DND-41 (cell line): ENCODE data around the gene IL20RA.

Experiments used
- ATAC-seq: fragments of 200-7000 bp; cut with Tn5 transposase; 3 replicates; pipeline ENCODE4 v1.9.1; 2021; ENCODE audit warnings: low read depth; ENCODE audit not compliant: insufficient read depth
- DNase-seq: peaks from one replicate; pipeline ENCODE4 v3.0.0-alpha.2; 2020
- H2AFZ ChIP-seq: 2 replicates; pipeline ENCODE4 v1.6.0; 2012; ENCODE audit warnings: low read depth, low read length
- H3K27ac ChIP-seq: 2 replicates; pipeline ENCODE4 v1.5.1; 2012; ENCODE audit warnings: low read length, inconsistent platforms
- H3K27me3 ChIP-seq: fragments of 200-600 bp; sonication (generic); 2 replicates; pipeline ENCODE4 v1.6.0; 2012; ENCODE audit warnings: low read length, mild to moderate bottlenecking, inconsistent platforms; ENCODE audit not compliant: insufficient read depth, poor library complexity
- H3K36me3 ChIP-seq: 2 replicates; pipeline ENCODE4 v1.5.1; 2012; ENCODE audit warnings: low read length, inconsistent platforms; ENCODE audit not compliant: insufficient read depth
- H3K4me1 ChIP-seq: 2 replicates; pipeline ENCODE4 v1.5.1; 2012; ENCODE audit warnings: mild to moderate bottlenecking, low read length; ENCODE audit not compliant: insufficient read depth
- H3K4me2 ChIP-seq: 2 replicates; pipeline ENCODE4 v1.6.0; 2012; ENCODE audit warnings: mild to moderate bottlenecking, moderate library complexity, low read length, inconsistent platforms; ENCODE audit not compliant: insufficient read depth
- H3K4me3 ChIP-seq, 2 experiments: fragments of 200-600 bp in 1 of 2; shearing (Covaris generic) in 1 of 2; 2 replicates each; pipeline ENCODE4 v1.5.1; 2012 to 2016; ENCODE audit warnings: inconsistent platforms in 2 of 2, low read length in 2 of 2, mild to moderate bottlenecking in 2 of 2, low read depth in 1 of 2, moderate library complexity in 1 of 2
- H3K79me2 ChIP-seq: 2 replicates; pipeline ENCODE4 v1.6.0; 2012; ENCODE audit warnings: low read length, inconsistent platforms; ENCODE audit not compliant: insufficient read depth
- H3K9ac ChIP-seq: 2 replicates; pipeline ENCODE4 v1.6.0; 2012; ENCODE audit warnings: low read depth, mild to moderate bottlenecking, inconsistent platforms, low read length, moderate library complexity
- H3K9me3 ChIP-seq: 2 replicates; pipeline ENCODE4 v1.5.1; 2012; ENCODE audit warnings: low read length, moderate library complexity, mild to moderate bottlenecking, inconsistent platforms; ENCODE audit not compliant: insufficient read depth, severe bottlenecking
- H4K20me1 ChIP-seq: 2 replicates; pipeline ENCODE4 v1.6.0; 2012; ENCODE audit warnings: low read length; ENCODE audit not compliant: insufficient read depth
- EZH2 ChIP-seq: IDR thresholded peaks from 3 replicates; pipeline ENCODE4 v1.6.1; 2012; ENCODE audit warnings: borderline replicate concordance, low read depth, mild to moderate bottlenecking, moderate library complexity, low read length, inconsistent platforms; ENCODE audit not compliant: severe bottlenecking
- TF ChIP-seq, protein P1 (sequence below): IDR thresholded peaks from 2 replicates; pipeline ENCODE4 v1.5.1; 2012; ENCODE audit warnings: borderline replicate concordance, low read length, moderate library complexity, mild to moderate bottlenecking; ENCODE audit not compliant: poor library complexity, severe bottlenecking; ENCODE audit errors: extremely low read depth

The IL20RA gene

DNA sequence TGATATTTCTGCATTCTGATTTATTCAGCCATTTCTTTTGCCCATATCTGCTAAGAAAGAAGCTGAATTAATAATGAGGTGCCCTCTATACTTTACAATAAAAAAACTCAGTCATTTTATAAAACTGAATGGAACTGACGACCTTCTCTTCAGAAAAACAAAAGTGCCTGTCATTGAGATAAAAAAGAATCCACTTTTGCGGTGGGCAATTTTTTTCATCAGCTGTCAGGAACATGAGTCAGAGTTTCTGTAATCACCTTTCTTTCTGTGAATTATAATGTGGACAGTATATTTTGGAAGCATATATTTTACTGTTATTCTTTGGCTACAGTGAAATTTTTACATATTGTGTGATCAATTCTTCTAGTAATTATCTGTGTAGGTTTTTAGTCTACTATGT is 33.4 kb downstream of the IL20RA start:
- Histone ChIP-seq H3K79me2 (no peaks in the 10 kb centered on the region), H3K4me2 (no peak overlapping the region), H3K27me3 (peaks cover 37% of the 10 kb centered on the region), H3K27ac (no peak overlapping the region), H2AFZ (no peak overlapping the region), H3K36me3 (no peaks in the 10 kb centered on the region), H3K4me1 (no peaks in the 10 kb centered on the region), H3K4me3 (no peak overlapping the region), H3K9ac (no peak overlapping the region), H3K9me3 (no peaks in the 10 kb centered on the region), H4K20me1 (no peaks in the 10 kb centered on the region)
- ATAC-seq (no peak), DNase-seq (no peak)
- no peak for TF ChIP-seq EZH2
- TF ChIP-seq, protein P1, sequence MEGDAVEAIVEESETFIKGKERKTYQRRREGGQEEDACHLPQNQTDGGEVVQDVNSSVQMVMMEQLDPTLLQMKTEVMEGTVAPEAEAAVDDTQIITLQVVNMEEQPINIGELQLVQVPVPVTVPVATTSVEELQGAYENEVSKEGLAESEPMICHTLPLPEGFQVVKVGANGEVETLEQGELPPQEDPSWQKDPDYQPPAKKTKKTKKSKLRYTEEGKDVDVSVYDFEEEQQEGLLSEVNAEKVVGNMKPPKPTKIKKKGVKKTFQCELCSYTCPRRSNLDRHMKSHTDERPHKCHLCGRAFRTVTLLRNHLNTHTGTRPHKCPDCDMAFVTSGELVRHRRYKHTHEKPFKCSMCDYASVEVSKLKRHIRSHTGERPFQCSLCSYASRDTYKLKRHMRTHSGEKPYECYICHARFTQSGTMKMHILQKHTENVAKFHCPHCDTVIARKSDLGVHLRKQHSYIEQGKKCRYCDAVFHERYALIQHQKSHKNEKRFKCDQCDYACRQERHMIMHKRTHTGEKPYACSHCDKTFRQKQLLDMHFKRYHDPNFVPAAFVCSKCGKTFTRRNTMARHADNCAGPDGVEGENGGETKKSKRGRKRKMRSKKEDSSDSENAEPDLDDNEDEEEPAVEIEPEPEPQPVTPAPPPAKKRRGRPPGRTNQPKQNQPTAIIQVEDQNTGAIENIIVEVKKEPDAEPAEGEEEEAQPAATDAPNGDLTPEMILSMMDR: no peak

DNA sequence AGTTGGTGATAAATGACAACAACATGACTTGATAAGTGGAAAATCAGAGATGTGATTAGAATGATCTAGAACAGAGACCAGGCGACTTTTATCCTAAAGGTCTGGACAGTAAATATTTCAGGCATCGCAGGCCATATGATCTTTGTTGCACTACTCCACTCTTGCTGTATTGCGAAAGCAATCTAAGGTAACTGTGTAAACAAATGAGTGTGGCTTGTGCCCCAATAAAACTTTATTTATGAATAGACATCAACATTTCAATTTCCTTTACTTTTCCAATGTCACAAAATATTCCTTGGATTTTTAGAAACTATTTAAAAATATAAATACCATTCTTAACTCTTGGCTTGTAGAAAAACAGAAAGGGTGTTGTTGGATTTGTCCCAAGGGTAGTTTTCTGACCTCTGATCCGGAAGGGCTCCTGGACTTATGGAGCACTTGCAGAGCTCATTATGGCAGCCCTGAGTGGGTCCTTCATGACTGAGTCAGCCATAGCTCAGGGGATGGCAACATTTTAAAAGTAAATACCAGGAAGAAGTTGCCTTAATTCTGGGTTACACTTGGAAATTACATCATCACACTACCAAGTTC is 34.5 kb downstream of the IL20RA start:
- Histone ChIP-seq H3K4me1 (no peaks in the 10 kb centered on the region), H4K20me1 (no peaks in the 10 kb centered on the region), H3K4me3 (no peak overlapping the region), H3K79me2 (no peaks in the 10 kb centered on the region), H3K9me3 (no peaks in the 10 kb centered on the region), H3K9ac (no peak overlapping the region), H3K27ac (no peak overlapping the region), H3K4me2 (no peak overlapping the region), H3K36me3 (no peaks in the 10 kb centered on the region), H3K27me3 (peaks cover 34% of the 10 kb centered on the region), H2AFZ (no peak overlapping the region)
- TF ChIP-seq EZH2: no peak
- TF ChIP-seq, protein P1: no peak
- ATAC-seq (no peak), DNase-seq (no peak)

- Histone ChIP-seq H3K9ac (no peak overlapping the region), H4K20me1 (no peaks in the 10 kb centered on the region), H3K4me3 (no peak overlapping the region), H3K27me3 (peaks cover 34% of the 10 kb centered on the region), H3K79me2 (no peaks in the 10 kb centered on the region), H3K4me1 (no peaks in the 10 kb centered on the region), H3K9me3 (no peaks in the 10 kb centered on the region), H3K4me2 (no peak overlapping the region), H2AFZ (no peak overlapping the region), H3K36me3 (no peaks in the 10 kb centered on the region), H3K27ac (no peak overlapping the region)
- ATAC-seq: no peak
- TF ChIP-seq EZH2: no peak
- DNase-seq: no peak
These were observed 36.6 kb downstream of the IL20RA start for GRCh38 chr6:137008204-137008603.

DNA sequence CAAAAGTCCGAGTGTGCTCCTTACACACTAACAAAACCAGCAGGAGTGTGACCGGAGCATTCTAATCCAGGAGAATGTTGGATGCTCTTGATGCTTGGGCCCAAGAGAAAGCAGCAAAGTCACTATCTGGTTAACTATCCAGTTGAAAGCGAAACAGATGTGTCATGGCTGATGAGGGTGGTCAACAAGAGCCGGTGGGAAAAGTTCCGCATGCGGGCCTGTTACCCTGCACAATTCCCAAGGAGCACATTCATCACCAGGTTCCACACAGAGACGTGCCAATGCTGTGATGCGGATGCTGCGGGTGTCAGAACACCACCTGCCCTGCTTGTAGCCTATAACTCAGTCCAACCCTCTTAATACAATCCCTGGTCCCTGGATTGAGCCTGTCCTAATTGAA is 38.7 kb downstream of the IL20RA start:
- no peak overlapping the region for H2AFZ ChIP-seq
- no peak for TF ChIP-seq EZH2
- TF ChIP-seq, protein P1: no peak
- no peak overlapping the region for H3K4me3 ChIP-seq
- ATAC-seq (no peak), DNase-seq (no peak)
- no peaks in the 10 kb centered on the region for H4K20me1 ChIP-seq
- no peaks in the 10 kb centered on the region for H3K9me3 ChIP-seq
- no peaks in the 10 kb centered on the region for H3K4me1 ChIP-seq
- no peak overlapping the region for H3K27ac ChIP-seq
- no peaks in the 10 kb centered on the region for H3K36me3 ChIP-seq
- no peak overlapping the region for H3K4me2 ChIP-seq
- no peaks in the 10 kb centered on the region for H3K79me2 ChIP-seq
- H3K27me3 ChIP-seq: peaks cover 33% of the 10 kb centered on the region
- no peak overlapping the region for H3K9ac ChIP-seq
